Ishikawa (cell line): ENCODE measurements around the gene HPS4.

Experiments
- CEBPB ChIP-seq: IDR thresholded peaks from 2 replicates; pipeline ENCODE4 v1.6.1; 2012
- EGR1 ChIP-seq: IDR thresholded peaks from 2 replicates; pipeline ENCODE4 v1.6.1; 2012
- EP300 ChIP-seq: IDR thresholded peaks from 2 replicates; pipeline ENCODE4 v1.6.1; 2012; ENCODE audit warnings: borderline replicate concordance
- RAD21 ChIP-seq: IDR thresholded peaks from 2 replicates; pipeline ENCODE4 v1.6.1; 2012; ENCODE audit warnings: low read depth
- REST ChIP-seq: IDR thresholded peaks from 2 replicates; pipeline ENCODE4 v1.6.1; 2012; ENCODE audit warnings: low read depth, mild to moderate bottlenecking
- TAF1 ChIP-seq: IDR thresholded peaks from 2 replicates; pipeline ENCODE4 v1.6.1; 2012; ENCODE audit warnings: low read depth, mild to moderate bottlenecking
- TEAD4 ChIP-seq: IDR thresholded peaks from 2 replicates; pipeline ENCODE4 v1.6.1; 2012
- USF1 ChIP-seq: IDR thresholded peaks from 2 replicates; pipeline ENCODE4 v1.6.1; 2012
- YY1 ChIP-seq: IDR thresholded peaks from 2 replicates; pipeline ENCODE4 v1.6.1; 2012; ENCODE audit warnings: low read depth
- ZBTB7A ChIP-seq: IDR thresholded peaks from 2 replicates; pipeline ENCODE4 v1.6.1; 2012; ENCODE audit warnings: low read depth
- TF ChIP-seq, protein P1 (sequence below): IDR thresholded peaks from 2 replicates; pipeline ENCODE4 v1.6.1; 2012

- TF ChIP-seq EP300 (no peak), EGR1 (no peak), USF1 (no peak), YY1 (no peak), TEAD4 (no peak), CEBPB (no peak), TAF1 (no peak), REST (no peak), ZBTB7A (no peak), RAD21 (no peak)
- TF ChIP-seq, protein P1, sequence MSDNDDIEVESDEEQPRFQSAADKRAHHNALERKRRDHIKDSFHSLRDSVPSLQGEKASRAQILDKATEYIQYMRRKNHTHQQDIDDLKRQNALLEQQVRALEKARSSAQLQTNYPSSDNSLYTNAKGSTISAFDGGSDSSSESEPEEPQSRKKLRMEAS = no peak
Measured at GRCh38 chr22:26481694-26482093, 1.9 kb downstream of the HPS4 start.
